ENCODE measurements around the gene LRCH3.

LRCH3 gene

DNA sequence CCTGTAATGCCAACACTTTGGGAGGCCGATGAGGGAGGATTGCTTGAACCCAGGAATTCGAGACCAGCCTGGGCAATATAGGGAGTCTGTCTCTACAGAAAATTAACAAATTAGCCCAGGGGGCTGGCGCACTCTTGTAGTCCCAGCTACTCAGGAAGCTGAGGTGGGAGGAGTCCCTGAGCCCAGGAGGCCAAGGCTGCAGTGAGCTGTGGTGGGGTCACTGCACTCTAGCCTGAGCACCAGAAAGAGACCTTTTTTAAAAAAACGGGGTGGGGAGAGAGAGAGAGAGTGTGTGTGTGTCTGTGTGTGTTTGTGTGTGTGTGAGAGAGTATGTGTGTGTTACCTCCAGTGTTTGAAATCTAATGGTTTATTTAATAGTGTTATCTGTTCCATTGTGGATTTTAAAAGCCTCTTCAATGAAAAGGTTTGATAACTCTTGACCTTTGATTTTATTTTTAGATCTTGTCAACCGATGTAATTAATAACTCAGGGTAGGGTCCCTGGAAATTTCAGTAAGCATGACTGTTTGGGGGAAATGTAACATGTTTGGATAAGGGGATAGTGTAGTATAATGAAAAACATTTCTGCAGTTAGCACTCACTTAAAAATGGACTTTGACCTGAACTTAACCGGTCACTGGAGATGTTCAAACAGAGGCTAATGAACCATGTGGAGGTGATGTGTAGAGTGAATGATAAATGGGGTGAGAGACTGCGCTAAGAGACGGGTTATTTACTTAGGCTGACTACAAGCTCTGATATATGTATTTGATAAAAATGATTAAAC, 29.7 kb downstream of the LRCH3 start:
- peak overlapping the region; percentile 53 for H3K27ac ChIP-seq
- TF ChIP-seq, protein P1, sequence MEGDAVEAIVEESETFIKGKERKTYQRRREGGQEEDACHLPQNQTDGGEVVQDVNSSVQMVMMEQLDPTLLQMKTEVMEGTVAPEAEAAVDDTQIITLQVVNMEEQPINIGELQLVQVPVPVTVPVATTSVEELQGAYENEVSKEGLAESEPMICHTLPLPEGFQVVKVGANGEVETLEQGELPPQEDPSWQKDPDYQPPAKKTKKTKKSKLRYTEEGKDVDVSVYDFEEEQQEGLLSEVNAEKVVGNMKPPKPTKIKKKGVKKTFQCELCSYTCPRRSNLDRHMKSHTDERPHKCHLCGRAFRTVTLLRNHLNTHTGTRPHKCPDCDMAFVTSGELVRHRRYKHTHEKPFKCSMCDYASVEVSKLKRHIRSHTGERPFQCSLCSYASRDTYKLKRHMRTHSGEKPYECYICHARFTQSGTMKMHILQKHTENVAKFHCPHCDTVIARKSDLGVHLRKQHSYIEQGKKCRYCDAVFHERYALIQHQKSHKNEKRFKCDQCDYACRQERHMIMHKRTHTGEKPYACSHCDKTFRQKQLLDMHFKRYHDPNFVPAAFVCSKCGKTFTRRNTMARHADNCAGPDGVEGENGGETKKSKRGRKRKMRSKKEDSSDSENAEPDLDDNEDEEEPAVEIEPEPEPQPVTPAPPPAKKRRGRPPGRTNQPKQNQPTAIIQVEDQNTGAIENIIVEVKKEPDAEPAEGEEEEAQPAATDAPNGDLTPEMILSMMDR (conservative IDR thresholded peaks at IDR 0.05) = no peak

DNA sequence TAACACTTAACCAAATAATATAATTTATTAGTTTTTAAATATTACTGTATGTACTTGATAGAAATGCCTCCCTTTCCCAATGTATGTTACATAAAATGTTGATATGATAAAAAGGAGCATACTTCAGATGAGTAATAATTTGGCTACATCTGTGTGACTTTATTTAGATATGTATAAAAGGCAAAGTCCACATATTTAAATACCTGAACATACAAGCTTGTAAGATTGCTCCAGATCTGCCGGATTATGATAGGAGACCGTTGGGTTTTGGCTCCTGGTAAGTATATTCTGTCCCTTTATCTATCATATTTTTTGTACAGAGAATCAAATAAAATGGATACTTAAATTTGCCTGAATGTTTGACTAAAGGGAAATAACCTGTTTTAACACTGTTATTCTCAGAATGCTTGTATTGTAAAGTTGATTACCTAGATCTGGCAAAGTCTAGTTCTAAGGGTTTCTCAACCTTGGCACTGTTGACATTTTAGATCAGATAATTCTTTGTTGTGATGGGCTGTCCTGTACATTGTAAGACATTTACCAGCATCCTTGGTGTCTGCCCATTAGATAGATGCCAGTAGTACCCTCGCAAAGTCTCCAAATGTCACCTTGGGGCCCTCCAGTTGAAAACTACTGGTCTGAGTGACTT, 38.5 kb downstream of the LRCH3 start:
- H3K27ac ChIP-seq = no peak overlapping the region
- TF ChIP-seq, protein P1 (conservative IDR thresholded peaks at IDR 0.05) = no peak

DNA sequence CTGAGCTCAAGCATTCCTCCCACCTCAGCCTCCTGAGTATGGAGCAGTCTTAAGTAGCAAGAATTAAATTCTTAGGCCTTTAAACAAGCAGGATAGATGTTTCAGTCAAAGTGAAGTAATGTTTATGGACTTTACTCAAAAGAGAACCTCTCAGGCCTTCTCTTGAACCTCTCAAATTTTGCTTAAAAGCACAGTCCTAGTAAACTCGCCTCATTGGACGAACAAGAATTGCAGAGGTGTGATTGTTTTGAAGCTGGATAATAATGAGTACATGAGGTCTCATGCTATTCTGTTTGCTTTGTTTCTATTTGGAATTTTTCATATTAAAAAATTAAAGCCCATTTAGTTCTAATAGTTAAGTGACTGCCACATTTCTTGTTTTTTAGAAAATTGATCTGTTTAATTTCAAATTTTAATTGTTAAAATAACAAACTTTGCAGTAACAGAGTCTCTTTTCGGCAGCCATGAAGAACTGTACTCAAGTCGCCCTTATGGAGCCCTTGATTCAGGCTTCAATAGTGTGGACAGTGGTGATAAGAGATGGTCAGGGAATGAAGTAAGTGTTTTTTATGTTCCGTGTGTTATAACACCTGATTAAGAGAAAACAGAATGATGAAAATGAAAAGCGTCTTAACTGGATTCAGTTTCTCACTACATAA, 39.4 kb downstream of the LRCH3 start:
- no peak overlapping the region for H3K27ac ChIP-seq
- TF ChIP-seq, protein P1 (conservative IDR thresholded peaks at IDR 0.05) = no peak

DNA sequence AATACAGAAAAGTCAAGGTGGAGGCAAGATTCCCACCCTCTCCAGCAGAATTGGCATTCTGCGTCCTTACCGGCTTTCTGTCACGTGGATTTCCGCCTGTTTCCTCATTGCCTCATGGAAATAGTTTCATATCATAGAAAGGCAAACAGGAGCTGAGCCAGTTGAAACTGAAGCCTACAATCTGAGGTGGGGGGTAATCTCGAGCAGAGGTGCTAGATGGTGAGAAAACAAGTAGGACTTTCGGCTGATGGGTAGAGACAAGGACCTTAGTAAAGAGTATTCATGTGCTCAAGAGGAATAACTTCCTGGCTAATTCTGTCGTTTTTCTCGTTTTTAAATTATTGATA, 39.9 kb downstream of the LRCH3 start:
- TF ChIP-seq, protein P1 (conservative IDR thresholded peaks at IDR 0.05) = no peak
- H3K27ac ChIP-seq = no peak overlapping the region

DNA sequence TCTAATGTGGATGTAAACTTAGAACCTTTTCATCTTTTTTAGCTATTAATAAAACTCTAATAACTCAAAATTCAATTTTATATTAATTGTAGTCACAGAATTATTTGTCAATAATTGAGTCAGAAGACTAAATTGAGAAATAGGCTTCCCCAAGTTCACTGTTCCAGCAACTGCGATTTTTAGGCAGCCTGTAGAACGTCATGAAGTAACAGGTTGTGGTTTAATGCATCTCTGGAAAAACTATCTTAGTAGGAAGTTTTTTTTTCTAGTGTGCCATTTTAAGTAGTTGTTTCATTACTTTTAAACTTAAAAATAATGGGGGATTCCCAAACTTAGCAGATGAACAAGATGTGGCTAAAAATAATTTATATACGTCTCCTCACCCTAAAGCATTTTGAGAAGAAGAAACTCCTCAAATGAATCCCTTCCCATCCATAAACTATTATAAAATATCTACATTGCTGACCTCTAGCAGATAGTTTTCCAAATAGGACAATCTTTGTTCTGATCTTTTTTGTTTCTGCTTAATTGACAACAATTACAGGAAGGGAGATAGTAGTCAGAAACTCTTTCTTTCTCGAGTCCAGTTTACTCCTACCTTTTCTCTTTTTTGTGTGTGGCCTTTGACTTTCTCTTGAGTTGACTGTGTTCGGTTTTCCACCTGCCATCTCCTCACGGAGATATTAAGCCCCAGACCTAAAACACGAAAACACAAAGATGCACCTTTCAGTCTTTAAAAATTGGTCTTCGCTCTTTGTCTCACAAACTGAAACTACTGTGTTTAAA, 43.1 kb downstream of the LRCH3 start:
- TF ChIP-seq, protein P1 (conservative IDR thresholded peaks at IDR 0.05) = no peak
- H3K27ac ChIP-seq = no peak overlapping the region

DNA sequence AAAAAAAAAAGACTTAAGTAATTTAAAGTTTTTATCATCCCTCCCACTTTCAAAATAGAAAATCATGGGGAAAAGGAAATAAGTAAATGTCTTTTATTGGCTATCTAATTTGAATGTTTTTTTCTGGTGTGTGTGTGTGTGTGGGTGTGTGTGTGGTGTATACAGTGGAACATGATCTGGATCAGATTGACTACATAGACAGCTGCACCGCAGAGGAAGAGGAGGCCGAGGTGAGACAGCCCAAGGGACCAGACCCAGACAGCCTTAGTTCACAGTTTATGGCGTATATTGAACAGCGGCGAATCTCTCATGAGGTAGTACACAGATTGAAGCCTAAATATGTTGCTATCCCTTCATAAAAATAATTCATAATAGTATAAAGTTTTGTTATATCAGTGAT, 44.5 kb downstream of the LRCH3 start:
- TF ChIP-seq, protein P1 (conservative IDR thresholded peaks at IDR 0.05) = no peak

DNA sequence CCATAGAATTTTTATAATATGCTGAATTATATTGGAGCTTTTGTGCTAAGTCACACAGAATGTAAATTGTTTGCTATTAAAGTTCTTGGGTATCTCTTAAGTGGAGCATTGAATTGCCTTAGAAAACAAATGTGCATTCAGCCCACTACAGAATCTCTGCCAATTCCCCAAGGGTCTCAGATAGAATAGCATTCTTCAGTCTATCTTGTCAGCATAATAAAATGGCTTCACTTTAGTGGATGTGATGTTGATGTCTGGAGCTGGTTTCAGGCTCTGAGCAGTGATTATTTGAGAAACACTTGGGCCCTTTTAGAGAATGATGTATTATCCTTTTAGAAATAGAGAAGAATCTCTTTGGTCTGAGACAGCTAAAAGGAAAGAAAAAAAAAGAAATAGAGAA, 45.2 kb downstream of the LRCH3 start:
- TF ChIP-seq, protein P1 (conservative IDR thresholded peaks at IDR 0.05) = no peak
- H3K27ac ChIP-seq = no peak overlapping the region

More for the DNA sequence above, 44.5 kb downstream of the LRCH3 start:
- no peak overlapping the region for H3K27ac ChIP-seq
